Muscle of back (tissue), 13 donors: ENCODE measurements around the gene NXPH4. TPM values are rescaled to one million over a fixed set of nuclear protein-coding genes. Genes with fewer than 3 reads are reported as not detected.

ENCODE experiments used
- DNase-seq, 3 donors: peaks; one replicate each; pipeline versions ENCODE4 v3.0.0 to v3.0.0-alpha.2; 2013
- long read RNA-seq, 9 donors: transcript quantifications; one replicate each; lab custom pipeline, GENCODE V29; 2026
- polyA plus RNA-seq, 10 donors: library from polyadenylated mRNA; unstranded; fragments of 120-200 nt; gene quantifications; one replicate each; pipeline ENCODE4 v1.2.1, GENCODE V29; 2013; ENCODE audit not compliant: insufficient read length in 10 of 10

Gene NXPH4
- 1 to 10 TPM; 1.7 to 5.1 (median 2.1) TPM for polyA plus RNA-seq
- long read RNA-seq, donor 1, partial matches to known transcripts = 0 of 1 reads
- long read RNA-seq, donor 1, other reads (novel, unspliced or antisense) = 0 of 1 reads
- long read RNA-seq, donor 2, partial matches to known transcripts = 0 of 2 reads
- long read RNA-seq, donor 2, other reads (novel, unspliced or antisense) = 0 of 2 reads
- long read RNA-seq, donor 3 = 0 reads
- long read RNA-seq, donor 4 = 0 reads
- long read RNA-seq, donor 5, partial matches to known transcripts = 225 of 226 reads
- long read RNA-seq, donor 5, other reads (novel, unspliced or antisense) = 0 of 226 reads
- long read RNA-seq, donor 6, partial matches to known transcripts = 187 of 210 reads
- long read RNA-seq, donor 6, other reads (novel, unspliced or antisense) = 19 of 210 reads
- long read RNA-seq, donor 7, partial matches to known transcripts = 0 of 1 reads
- long read RNA-seq, donor 7, other reads (novel, unspliced or antisense) = 0 of 1 reads
- long read RNA-seq, donor 8, partial matches to known transcripts = 14 of 16 reads
- long read RNA-seq, donor 8, other reads (novel, unspliced or antisense) = 0 of 16 reads
- long read RNA-seq, donor 9, partial matches to known transcripts = 0 of 1 reads
- long read RNA-seq, donor 9, other reads (novel, unspliced or antisense) = 0 of 1 reads

DNA sequence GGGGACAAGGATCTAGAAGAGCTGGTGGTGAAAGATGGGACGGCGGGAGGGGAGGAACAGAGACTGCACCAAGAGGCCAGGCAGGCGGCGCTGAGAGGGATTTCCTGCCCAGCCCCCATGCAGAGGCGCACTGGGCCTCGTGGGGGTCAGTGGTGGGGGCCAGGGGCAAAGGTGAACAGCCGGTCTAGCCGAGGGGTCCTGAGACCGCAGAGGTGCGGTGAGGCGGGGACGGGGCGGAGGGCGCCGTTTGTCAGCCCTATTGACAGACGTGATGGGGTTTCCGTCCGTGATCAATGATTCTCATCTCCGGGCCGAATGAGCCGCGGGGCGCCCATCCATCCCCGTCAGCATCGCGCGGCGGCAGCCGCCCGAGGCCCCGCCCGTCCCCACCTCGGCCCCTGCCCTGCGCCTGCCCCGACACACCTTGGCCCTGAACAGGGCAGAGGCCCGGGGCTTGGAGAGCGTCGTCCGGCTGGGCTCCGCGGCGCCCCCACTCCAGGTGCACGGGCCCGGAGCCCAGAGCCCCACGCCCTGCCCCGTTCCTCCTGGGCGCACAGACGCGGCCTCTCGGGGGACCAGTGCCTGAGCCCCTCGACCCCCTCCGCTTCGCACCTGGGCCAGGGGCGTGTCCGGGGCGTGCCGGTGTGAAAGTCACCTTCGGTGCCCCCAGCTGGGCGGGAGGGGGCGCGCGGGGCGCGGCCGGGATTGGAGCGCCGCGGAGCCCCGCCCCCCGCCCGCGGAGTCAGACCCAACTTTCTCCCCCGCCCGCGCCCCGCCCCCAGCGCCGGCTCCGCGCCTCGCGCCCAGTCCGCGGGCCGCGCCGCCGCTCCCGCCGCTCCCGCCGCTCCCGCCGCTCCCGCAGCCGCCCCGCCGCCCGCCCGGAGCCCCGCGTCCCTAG, at the start of gene NXPH4:
NXPH4 (plus strand) TSS at position 781 of the 898 bp plus-strand sequence. CDS start 176 bp downstream, outside the sequence.
- peak in 1 of 3 donors; percentile 64 for DNase-seq

DNA sequence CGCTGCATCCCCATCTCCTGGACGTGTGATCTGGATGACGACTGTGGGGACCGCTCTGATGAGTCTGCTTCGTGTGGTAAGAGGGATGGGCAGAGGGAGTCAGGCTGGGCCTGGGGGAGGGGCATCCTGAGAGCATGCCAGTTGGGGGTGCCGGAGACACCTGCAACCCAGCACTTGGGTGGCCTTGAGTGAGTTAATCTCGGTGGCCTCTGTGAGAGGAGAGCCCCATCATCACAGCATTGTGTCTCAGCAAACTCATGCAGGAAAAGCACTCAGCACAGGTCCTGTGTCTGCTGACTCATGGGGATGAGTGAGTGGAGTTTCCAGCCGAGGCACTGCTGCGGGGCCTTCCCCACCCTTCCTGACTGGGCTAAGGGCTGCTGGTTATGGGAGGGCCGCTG, 49.6 kb upstream of the NXPH4 start:
- DNase-seq = no peak

DNA sequence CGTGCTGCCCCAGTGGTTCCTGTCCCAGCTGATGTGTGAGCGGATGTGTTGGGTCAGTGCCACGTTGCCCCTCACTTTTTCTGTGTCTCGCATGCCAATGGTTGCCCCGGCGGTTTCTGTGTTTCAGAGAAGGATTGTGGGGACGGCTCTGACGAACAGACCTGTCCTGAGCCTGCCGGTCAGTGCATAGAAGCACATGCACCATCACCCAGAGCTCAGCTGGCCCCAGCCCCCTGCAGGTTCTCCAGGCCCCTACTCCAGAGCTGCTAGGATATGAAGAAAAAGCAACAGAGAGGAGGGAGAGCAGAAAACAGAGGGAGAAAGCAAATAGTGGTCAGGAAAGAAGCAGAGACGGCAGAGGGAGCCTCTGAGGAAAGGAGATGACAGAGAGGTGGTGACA, 48.5 kb upstream of the NXPH4 start:
- DNase-seq = no peak

DNA sequence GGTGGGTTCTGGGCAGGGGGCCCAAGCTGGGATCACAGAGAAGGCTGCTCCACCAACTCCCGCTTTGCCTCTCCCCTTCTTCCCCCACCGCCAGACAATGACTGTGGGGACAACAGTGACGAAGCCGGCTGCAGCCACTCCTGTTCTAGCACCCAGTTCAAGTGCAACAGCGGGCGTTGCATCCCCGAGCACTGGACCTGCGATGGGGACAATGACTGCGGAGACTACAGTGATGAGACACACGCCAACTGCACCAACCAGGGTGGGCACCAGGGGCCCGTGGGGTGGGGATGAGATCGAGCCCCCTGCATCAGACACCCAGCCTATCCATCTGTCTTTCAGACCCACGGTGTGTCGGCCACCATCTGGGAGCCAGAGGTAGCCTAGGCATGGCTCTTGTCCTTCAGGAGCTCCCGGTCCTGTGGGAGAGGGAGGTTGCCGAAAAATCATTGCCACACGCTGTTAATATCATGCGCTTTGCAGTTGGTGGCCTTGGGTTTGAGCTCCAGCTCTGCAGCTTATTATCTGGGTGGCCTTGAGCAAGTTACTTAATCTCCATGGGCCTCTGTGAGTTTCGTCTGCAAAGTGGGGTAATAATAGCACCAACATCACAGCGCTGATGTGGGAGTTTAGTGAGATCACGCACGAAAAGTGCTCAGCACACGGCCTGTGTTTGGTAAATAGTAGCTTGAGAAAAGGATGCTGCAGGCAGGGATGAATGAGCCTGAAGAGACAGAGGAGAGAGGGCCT, 47.4 kb upstream of the NXPH4 start:
- DNase-seq = no peak

DNA sequence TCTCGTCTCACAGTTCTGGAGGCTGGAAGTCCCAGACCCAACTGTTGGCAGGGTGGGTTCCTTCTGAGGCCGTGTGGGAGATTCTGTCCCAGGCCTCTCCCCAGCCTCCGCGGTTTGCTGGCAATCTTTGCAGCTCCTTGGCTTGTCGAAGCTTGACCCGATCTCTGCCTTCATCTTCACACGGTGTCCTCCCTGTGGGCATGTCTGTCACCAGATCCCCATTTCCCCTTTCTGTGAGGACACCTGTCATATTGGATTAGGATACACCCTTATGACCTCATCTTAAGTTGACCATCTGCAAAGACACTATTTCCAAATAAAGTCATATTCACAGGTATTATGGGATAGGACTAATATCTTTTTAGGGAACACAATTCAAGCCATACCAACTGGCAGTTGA, 46.6 kb upstream of the NXPH4 start:
- no peak for DNase-seq

DNA sequence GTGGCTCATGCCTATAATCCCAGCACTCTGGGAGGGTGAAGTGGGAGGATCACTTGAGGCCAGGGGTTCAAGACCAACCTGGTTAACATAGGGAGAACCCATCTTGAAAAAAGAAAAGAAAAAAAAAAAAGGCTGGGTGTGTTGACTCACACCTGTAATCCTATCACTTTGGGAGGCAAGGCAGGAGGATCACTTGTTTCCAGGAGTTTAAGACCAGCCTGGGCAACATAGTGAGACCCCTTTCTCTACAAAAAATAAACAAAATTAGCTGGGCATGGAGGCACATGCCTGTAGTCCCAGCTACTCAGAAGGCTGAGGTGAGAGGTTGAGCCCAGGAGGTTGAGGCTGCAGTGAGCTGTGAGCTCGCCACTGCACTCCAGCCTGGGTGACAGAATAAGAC, 46.2 kb upstream of the NXPH4 start:
- DNase-seq = no peak

DNA sequence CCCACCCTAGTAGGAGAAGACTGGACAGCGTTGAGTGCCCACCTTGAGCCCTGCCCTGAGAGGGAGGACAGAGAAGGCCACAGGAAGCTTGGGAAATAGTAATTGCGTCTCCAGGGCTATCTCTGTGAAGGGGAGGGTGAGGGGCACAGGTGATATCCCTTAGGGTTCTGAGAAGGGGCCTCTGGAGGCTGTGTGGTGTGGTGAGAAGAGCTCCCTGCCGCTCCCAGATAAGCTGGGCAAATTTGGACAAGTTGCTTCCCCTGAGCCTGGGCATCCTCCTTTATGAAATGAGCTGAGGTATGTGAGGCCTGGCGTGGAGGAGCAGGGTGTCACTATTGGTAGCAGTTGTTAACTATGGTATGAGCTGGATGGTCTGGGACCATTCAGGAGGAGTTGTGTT, 45.7 kb upstream of the NXPH4 start:
- no peak for DNase-seq

DNA sequence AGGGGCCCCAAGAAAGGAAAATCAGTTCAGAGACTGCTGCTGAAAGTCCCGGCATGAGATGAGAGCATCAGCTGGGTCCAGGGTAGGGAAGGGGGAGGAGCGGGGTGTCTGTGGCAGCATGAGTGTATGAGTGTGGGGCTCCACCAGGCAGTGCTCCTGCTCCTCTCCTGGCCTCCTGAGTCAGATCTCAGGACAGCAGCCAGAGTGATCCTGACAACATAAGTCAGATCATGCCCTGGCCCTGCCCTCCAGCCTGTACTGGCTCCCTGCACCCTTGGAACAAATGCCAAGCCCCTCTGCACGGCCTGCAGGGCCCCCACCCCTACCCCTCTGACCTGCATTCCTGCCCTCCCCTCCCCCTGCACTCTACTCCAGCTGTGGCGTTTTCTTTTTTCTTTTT, 44.9 kb upstream of the NXPH4 start:
- peak in 1 of 3 donors; percentile 66 for DNase-seq

DNA sequence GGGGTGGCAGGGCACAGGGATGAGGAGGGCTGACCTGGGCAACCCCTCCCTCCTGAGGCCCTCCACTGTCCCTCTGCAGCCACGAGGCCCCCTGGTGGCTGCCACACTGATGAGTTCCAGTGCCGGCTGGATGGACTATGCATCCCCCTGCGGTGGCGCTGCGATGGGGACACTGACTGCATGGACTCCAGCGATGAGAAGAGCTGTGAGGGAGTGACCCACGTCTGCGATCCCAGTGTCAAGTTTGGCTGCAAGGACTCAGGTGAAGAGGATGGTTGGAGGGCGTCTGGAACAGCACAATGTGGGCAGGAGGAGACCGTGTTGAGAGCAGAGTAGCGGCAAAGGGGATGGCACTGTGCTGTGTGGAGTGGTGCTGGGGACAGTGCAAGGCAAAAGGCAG, 43.5 kb upstream of the NXPH4 start:
- no peak for DNase-seq

DNA sequence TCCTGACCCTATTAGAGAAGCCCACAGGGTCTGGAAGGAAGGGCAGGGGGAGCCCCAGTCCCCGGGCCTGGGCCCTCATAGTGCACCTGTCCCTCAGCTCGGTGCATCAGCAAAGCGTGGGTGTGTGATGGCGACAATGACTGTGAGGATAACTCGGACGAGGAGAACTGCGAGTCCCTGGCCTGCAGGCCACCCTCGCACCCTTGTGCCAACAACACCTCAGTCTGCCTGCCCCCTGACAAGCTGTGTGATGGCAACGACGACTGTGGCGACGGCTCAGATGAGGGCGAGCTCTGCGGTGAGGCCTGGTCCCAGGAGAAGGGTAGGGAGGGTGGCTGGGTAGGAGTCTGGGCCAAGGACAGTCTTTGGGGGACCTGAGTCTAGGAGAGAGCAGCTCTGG, 42.9 kb upstream of the NXPH4 start:
- DNase-seq = no peak

DNA sequence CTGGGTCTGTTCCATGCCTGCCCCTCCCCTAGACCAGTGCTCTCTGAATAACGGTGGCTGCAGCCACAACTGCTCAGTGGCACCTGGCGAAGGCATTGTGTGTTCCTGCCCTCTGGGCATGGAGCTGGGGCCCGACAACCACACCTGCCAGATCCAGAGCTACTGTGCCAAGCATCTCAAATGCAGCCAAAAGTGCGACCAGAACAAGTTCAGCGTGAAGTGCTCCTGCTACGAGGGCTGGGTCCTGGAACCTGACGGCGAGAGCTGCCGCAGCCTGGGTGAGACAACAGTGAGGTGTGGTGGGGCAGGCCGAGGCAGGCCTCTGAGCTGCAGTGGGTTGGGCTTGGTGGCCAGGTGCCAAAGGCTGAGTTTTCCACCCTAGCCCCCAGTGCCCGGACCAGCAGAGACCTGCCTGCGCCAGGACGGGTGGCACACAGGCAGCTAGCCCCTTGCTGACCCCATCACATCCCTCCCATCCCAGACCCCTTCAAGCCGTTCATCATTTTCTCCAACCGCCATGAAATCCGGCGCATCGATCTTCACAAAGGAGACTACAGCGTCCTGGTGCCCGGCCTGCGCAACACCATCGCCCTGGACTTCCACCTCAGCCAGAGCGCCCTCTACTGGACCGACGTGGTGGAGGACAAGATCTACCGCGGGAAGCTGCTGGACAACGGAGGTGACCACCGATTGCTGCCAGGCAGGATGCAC, 41.0 kb upstream of the NXPH4 start:
- DNase-seq = peak; percentile 41 to 83 (median 76)

DNA sequence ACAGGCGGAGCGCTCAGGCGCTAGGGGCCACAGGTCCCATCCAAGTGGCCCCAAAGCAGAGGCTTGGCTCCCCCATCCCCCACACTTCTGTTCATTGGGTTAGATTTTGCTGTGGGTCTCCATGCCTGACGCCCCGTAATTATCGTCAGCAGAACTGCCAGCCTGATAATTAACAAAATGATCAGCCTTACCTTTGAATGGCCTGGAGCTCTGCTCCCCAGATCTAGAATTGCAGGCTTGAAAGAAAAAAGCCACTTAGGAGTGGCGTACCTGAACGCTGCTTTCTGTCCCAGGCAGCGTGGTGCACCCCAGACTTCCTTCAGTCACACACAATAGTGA, 40.5 kb upstream of the NXPH4 start:
- DNase-seq = no peak

DNA sequence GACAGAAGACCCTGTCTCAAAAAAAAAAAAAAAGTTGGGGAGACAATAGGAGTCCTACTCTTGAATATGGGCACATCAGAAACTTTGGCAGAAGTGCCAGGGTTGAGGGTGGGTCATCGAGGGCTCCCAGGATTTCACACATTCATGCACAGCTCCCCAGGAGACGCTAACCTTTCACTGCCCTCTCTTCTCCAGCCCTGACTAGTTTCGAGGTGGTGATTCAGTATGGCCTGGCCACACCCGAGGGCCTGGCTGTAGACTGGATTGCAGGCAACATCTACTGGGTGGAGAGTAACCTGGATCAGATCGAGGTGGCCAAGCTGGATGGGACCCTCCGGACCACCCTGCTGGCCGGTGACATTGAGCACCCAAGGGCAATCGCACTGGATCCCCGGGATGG, 39.7 kb upstream of the NXPH4 start:
- no peak for DNase-seq

DNA sequence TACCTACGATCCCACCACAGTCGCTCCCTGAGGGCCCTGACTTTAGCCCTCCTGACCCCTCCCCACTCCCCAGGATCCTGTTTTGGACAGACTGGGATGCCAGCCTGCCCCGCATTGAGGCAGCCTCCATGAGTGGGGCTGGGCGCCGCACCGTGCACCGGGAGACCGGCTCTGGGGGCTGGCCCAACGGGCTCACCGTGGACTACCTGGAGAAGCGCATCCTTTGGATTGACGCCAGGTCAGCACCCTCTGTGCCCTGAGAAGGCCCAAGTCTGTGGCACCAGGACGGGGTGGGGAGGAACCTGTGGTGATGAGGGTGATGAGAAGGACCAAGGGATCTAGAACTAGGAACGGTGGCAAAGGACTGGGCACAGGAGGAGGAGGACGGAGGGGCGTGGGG, 39.2 kb upstream of the NXPH4 start:
- no peak for DNase-seq

DNA sequence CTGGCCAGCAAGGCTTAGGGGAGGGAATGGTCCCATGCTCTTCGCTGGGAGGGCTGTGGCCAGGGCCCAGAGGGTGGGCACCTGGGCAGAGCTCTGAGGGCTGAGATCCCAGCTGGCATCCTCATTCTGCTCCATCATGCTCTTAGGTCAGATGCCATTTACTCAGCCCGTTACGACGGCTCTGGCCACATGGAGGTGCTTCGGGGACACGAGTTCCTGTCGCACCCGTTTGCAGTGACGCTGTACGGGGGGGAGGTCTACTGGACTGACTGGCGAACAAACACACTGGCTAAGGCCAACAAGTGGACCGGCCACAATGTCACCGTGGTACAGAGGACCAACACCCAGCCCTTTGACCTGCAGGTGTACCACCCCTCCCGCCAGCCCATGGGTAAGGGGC, 38.4 kb upstream of the NXPH4 start:
- no peak for DNase-seq

DNA sequence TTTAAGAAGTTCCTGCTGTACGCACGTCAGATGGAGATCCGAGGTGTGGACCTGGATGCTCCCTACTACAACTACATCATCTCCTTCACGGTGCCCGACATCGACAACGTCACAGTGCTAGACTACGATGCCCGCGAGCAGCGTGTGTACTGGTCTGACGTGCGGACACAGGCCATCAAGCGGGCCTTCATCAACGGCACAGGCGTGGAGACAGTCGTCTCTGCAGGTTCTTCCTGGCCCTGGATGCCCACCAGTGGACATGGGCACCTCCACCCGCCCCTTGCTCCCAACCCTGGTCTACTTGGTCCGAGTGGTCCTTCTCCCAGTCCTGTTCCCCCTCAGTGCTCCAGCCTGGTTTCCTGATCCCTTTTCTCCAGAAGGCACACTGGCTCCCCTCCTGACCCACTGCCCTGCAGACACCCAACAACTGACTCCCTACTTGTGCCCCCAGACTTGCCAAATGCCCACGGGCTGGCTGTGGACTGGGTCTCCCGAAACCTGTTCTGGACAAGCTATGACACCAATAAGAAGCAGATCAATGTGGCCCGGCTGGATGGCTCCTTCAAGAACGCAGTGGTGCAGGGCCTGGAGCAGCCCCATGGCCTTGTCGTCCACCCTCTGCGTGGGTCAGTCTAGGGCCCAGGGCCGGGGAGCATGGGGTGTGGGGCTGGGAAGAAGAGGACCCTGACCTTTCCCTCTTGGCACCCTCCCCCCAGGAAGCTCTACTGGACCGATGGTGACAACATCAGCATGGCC, 37.1 kb upstream of the NXPH4 start:
- DNase-seq = no peak

DNA sequence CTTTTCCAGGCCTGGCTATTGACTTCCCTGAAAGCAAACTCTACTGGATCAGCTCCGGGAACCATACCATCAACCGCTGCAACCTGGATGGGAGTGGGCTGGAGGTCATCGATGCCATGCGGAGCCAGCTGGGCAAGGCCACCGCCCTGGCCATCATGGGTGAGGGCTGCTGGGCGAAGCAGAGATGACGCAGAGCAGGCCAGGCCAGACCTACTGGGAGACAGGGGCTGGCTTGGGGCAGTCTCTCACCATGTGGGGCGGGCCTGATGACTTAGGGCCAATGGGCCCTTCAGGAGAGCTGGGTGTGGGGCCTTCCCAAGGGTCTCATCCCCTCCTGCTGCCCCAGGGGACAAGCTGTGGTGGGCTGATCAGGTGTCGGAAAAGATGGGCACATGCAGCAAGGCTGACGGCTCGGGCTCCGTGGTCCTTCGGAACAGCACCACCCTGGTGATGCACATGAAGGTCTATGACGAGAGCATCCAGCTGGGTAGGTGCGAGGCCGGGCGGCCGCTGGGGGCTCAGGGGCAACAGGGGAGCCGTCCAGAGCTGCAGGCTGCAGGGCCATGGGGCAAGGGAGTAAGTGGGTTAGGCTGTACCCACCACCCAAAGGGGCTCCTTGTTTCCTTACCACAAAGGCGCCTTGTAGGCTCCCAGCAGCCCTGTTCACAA, 36.1 kb upstream of the NXPH4 start:
- DNase-seq = no peak

DNA sequence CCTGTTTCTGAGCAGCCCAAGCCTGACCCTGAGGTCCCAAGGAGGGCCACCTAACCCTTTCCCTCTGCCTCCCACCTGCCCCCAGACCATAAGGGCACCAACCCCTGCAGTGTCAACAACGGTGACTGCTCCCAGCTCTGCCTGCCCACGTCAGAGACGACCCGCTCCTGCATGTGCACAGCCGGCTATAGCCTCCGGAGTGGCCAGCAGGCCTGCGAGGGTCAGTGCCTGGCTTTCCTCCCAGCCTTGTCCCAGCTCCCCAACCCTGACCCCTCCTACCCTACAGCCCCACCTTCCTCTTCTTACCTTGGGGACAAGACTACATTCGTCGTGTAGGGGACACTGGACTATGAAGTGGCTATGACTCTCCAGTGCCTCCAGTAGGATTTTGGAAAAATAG, 35.5 kb upstream of the NXPH4 start:
- DNase-seq = no peak

DNA sequence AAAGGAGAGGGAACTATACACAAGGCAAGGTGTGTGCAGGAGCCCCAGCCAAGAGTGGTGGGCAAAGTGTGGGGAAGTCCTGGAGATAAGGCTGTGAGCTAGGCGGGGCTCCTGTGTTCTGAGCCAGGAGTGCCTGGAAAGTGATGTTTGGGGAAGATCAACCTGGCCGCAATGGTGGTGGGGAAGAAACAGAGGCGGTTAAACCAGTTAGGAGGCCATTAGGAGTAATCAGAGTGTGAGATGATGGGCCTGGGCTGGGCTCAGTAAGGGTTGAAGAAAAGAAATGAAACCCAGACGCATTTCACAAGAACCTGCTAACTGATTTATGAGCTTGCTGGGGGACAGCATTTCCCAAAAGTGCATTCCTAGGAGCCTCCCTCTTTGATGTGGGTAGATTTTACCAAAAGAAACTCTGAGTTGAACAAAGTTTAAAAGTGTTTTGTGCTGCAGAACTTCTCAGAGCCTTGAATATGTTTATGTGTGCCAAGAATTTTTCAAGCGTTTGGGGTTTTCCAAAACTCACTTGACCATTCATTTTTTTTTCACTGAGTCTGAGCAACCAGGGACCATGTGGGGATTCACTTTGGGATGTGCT, 34.9 kb upstream of the NXPH4 start:
- no peak for DNase-seq
